ENCODE data around the gene AP5Z1.
"Not testable (repeated sequence)": the region's sequence is repeated elsewhere in the genome, so short reads cannot be mapped to it uniquely, and the experiment has no call there.

The AP5Z1 gene

DNA sequence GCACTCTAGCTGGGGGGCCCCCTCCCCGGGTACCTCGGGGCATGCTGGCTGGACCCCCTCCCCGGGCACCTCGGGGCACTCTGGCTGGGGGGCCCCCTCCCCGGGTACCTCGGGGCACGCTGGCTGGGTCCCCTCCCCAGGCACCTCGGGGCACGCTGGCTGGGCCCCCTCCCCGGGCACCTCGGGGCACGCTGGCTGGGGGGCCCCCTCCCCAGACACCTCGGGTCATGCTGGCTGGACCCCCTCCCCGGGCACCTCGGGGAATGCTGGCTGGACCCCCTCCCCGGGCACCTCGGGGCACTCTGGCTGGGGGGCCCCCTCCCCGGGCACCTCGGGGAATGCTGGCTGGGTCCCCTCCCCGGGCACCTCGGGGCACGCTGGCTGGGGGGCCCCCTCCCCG, 27.2 kb downstream of the AP5Z1 start:
- DNase-seq (ENCODE audit: low read depth in 2 of 2) = not testable (repeated sequence)

- DNase-seq (ENCODE audit: low read depth in 2 of 2) = no peak
These were observed 28.2 kb downstream of the AP5Z1 start for GRCh38 chr7:4803397-4804241.

GRCh38 chr7:4805110-4805983, 29.9 kb downstream of the AP5Z1 start:
- no peak for DNase-seq (ENCODE audit: low read depth in 2 of 2)

GRCh38 chr7:4805984-4806300, 30.5 kb downstream of the AP5Z1 start:
- DNase-seq (ENCODE audit: low read depth in 2 of 2) = no peak

DNA sequence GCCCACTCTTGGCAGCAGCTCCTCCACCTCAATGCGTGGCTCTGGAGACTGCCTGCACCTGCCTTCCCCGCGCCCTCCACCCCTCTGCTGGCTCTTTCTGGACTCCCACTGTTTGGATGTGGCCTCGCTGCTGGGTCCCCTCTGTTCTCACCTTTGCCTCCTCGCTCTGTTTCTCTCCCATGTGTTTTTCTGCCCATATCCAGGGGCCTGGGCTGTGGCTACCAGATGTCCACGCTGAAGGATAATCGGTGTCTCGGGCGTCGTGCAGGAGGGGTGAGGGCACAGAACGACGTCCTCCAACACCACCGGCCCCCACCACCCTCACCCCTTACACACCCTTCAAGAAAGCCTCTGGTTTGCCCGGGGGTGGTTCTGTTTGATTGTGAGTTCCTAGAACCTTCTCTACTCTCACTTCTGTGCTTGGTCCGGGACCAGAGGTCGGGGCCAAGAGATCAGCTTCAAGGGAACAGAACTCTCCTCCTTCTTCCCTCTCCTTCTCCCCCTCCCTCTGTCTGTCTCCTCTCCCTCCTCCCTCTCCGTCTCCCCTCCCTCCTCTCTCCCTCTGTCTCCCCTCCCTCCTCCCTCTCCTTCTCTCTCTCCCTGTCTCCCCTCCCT, 31.7 kb downstream of the AP5Z1 start:
- no peak for DNase-seq (ENCODE audit: low read depth in 2 of 2)

GRCh38 chr7:4807598-4808016, 32.2 kb downstream of the AP5Z1 start:
- no peak for DNase-seq (ENCODE audit: low read depth in 2 of 2)

- DNase-seq (ENCODE audit: low read depth in 2 of 2) = no peak
These were observed 32.6 kb downstream of the AP5Z1 start for GRCh38 chr7:4808026-4808425.

DNA sequence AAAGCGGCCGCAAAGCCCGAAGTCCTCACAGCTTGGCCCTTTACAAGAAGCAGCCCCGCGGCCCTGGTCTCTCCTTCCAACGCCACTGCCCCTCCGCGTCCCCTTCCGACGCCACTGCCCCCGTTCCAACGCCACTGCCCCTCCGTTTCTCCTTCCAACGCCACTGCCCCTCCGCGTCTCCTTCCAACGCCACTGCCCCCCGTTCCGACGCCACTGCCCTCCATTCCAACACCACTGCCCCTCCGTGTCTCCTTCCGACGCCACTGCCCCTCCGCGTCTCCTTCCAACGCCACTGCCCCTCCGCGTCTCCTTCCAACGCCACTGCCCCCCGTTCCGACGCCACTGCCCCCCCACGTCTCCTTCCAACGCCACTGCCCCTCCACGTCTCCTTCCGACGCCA, 33.1 kb downstream of the AP5Z1 start:
- no peak for DNase-seq (ENCODE audit: low read depth in 2 of 2)

GRCh38 chr7:4809091-4809591, 33.7 kb downstream of the AP5Z1 start:
- peak in 1 of 2 experiments; percentile 14 for DNase-seq (ENCODE audit: low read depth in 2 of 2)

- DNase-seq (ENCODE audit: low read depth in 2 of 2) = no peak
These were observed 34.2 kb downstream of the AP5Z1 start for GRCh38 chr7:4809666-4810065.

- DNase-seq (ENCODE audit: low read depth in 2 of 2) = no peak
These were observed 39.0 kb downstream of the AP5Z1 start for GRCh38 chr7:4814433-4814832.

GRCh38 chr7:4815121-4815520, 39.7 kb downstream of the AP5Z1 start:
- DNase-seq (ENCODE audit: low read depth in 2 of 2) = no peak

DNA sequence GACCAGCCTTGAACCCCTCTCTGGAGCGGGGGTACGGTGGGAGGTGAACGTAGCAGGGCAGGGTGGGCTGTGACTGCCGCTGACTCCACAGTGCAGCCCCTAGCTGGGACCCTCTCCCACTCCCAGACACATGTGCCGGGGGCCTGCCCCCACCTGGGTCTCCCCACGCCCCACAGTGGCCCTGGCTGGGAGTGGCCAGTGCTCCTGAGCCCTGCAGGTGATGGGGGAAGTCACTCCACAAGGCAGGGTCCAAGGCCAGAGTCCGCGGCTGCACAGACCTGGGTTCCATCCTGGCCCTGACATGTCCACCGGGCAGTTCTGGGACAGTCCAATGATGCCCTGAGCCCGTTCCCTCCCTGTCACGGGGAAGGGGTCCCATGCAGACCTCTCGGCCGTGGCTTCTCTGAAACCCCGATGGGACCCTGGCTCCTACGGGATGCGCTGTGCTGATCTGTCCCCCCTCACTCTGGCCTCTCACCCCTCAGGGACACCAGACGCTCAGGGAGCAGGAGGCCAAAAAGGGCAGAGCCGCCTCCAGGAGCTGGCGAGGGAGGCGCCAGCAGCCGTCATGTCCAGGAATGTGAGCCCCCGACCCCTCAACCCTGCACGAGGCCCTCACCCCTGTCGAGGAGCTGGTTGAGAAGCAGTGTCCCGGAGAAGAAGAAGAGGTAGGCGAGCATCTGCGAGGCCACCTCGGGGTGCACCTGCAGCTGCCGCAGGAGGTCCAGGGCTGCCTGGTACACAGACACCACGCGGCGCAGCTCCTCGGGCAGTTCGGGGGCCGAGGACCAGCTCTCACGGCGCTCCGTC, 40.4 kb downstream of the AP5Z1 start:
- DNase-seq (ENCODE audit: low read depth in 2 of 2) = no peak

GRCh38 chr7:4816419-4817080, 41.1 kb downstream of the AP5Z1 start:
- no peak for DNase-seq (ENCODE audit: low read depth in 2 of 2)

DNA sequence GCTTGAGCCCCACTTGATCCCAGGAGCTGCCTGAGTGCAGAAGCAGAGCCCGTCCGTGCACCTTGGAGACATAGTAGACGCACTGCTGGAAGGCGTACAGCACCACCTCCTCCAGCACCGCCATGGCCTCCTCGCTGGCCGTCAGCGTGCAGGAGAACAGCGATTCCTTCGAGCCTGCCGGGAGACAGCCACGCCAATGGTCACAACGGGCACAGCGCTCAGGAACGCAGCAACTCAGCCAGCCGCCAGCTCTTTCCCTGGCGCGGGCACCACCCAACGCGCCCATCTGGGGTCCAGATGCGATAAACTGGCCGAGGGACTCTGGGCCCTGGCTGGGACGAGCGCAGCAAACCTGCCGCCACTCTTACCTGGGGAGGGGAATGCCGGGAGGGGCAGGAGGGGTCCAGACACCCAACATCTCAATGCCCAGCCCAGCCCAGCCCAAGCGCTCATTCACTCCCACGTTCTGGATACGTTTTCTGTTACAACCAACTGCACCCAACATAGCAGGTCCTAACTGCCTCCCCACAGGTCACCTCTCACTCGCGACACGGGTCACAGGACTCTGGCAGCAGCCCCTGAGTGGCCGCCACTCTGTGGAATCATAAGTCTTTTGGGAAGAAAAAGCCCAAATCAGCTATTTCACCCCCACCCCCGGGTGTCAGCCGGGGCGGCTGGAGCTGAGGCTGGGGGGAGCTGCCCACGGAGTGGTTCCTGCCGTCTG, 41.9 kb downstream of the AP5Z1 start:
- no peak for DNase-seq (ENCODE audit: low read depth in 2 of 2)

DNA sequence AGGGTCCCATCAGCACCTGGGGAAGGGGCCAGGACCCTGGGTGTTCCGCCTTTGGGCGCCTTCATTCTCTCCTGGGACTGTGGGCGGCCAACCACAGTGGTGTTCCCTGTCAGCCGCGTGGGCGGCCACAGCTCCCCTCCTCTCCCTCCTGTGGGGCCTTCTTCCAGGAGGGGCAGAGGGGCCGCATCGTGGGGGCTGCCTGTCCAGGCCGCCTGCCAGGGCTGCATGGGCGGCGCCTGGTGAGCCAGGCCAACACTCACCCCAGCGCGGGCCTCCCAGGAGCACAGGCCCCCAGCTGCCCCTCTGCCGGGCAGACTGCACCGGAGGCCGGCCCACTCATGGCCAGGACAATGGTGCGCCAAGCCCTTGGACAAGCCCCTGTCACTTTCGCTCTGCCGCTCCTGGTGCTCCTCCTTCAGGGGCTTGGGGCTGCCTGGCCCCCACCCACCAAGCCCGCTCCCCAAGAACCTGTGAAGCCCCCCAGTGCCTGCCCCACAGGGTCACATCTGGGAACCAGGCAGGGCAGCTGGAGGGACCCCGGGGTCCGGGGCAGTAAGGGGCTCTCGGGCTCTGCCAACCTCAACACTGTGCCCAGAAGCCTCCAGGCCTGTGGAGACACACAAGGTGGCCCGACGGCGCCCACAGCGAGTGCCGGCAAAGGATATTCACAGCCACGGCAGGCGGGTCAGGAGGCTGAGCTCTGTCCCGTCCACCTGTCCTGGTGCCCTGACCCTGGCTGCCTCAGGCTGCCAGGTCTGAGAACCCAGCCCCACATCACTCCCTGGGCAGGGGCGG, 42.8 kb downstream of the AP5Z1 start:
- DNase-seq (ENCODE audit: low read depth in 2 of 2) = no peak

GRCh38 chr7:4819560-4820404, 44.4 kb downstream of the AP5Z1 start:
- no peak for DNase-seq (ENCODE audit: low read depth in 2 of 2)

GRCh38 chr7:4820405-4820966, 45.1 kb downstream of the AP5Z1 start:
- no peak for DNase-seq (ENCODE audit: low read depth in 2 of 2)

All from stimulated activated CD4-positive, alpha-beta T cell treated with anti-CD3 and anti-CD28 coated beads, Interleukin-12 subunit alpha, Interleukin-12 subunit beta, amount 100 ng/mL, for 24 hours (primary cell).